ENCODE results near the gene IL2RA.
"Not testable (repeated sequence)": the region's sequence is repeated elsewhere in the genome, so short reads cannot be mapped to it uniquely, and the experiment has no call there.

The IL2RA gene

DNA sequence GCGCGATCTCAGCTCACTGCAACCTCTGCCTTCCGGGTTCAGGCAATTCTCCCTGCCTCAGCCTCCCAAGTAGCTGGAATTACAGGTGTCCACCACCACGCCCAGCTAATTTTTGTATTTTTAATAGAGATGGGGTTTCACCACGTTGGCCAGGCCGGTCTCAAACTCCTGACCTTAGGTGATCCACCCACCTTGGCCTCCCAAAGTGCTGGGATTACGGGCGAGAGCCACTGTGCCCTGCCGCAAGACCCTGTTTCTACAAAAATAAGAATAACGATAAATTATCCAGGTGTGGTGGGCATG is 101.2 kb downstream of the IL2RA start:
- not testable (repeated sequence) for DNase-seq (ENCODE audit: low read depth in 2 of 2)
